ENCODE results near the gene MICU1.

MICU1 gene

GRCh38 chr10:72625276-72625607 lies 637 bp downstream of the MICU1 start:
- DNase-seq (ENCODE audit: low spot score): no peak

GRCh38 chr10:72622271-72622670 lies 3.6 kb downstream of the MICU1 start:
- TF ChIP-seq CTCF (IDR thresholded peaks at IDR 0.05; ENCODE audit: extremely low read depth, missing control alignments): no peak
- DNase-seq (ENCODE audit: low spot score): no peak

More at GRCh38 chr10:72625276-72625607, 637 bp downstream of the MICU1 start:
- TF ChIP-seq CTCF (IDR thresholded peaks at IDR 0.05; ENCODE audit: extremely low read depth, missing control alignments): no peak

GRCh38 chr10:72616716-72617115 lies 9.2 kb downstream of the MICU1 start:
- DNase-seq (ENCODE audit: low spot score): no peak
- no peak for TF ChIP-seq CTCF (IDR thresholded peaks at IDR 0.05; ENCODE audit: extremely low read depth, missing control alignments)

GRCh38 chr10:72615970-72616369 lies 9.9 kb downstream of the MICU1 start:
- TF ChIP-seq CTCF (IDR thresholded peaks at IDR 0.05; ENCODE audit: extremely low read depth, missing control alignments): no peak
- no peak for DNase-seq (ENCODE audit: low spot score)

GRCh38 chr10:72612203-72612826 lies 13.6 kb downstream of the MICU1 start:
- no peak for TF ChIP-seq CTCF (IDR thresholded peaks at IDR 0.05; ENCODE audit: extremely low read depth, missing control alignments)
- no peak for DNase-seq (ENCODE audit: low spot score)

- TF ChIP-seq CTCF (IDR thresholded peaks at IDR 0.05; ENCODE audit: extremely low read depth, missing control alignments): no peak
- no peak for DNase-seq (ENCODE audit: low spot score)
These were observed 14.1 kb downstream of the MICU1 start for GRCh38 chr10:72611783-72612182.

GRCh38 chr10:72610466-72610865 lies 15.4 kb downstream of the MICU1 start:
- no peak for DNase-seq (ENCODE audit: low spot score)
- no peak for TF ChIP-seq CTCF (IDR thresholded peaks at IDR 0.05; ENCODE audit: extremely low read depth, missing control alignments)

All from GM20000 (cell line).